Mesenchymal stem cell (in vitro differentiated cells and primary cell): ENCODE results near the gene SPRY1.
A peak's percentile ranks its signal among the peaks of the same experiment; 100 is the strongest.

Source experiments
- DNase-seq: peaks from one replicate; pipeline ENCODE4 v3.0.0-alpha.2; 2013
- H2AFZ ChIP-seq: one replicate; pipeline ENCODE4 v1.6.1; 2013; ENCODE audit warnings: low read depth, mild to moderate bottlenecking, control low read depth, inconsistent platforms, low read length, moderate library complexity
- H2AK5ac ChIP-seq: 2 replicates; pipeline ENCODE4 v1.6.1; 2013; ENCODE audit warnings: low read length, moderate library complexity, mild to moderate bottlenecking, inconsistent platforms; ENCODE audit not compliant: severe bottlenecking
- H2BK120ac ChIP-seq: one replicate; pipeline ENCODE4 v1.6.1; 2013; ENCODE audit warnings: low read depth, mild to moderate bottlenecking, inconsistent platforms, low read length, moderate library complexity
- H2BK12ac ChIP-seq, 2 experiments: one replicate each; pipeline ENCODE4 v1.6.1; 2013; ENCODE audit warnings: inconsistent platforms in 2 of 2, low read length in 2 of 2, mild to moderate bottlenecking in 2 of 2, moderate library complexity in 2 of 2, control low read depth in 1 of 2
- H2BK15ac ChIP-seq: one replicate; pipeline ENCODE4 v1.6.1; 2013; ENCODE audit warnings: mild to moderate bottlenecking, low read depth, inconsistent platforms; ENCODE audit not compliant: poor library complexity, severe bottlenecking
- H2BK5ac ChIP-seq: 2 replicates; pipeline ENCODE4 v1.6.1; 2013; ENCODE audit warnings: low read depth, mild to moderate bottlenecking, low read length, control low read depth, inconsistent platforms; ENCODE audit not compliant: poor library complexity, severe bottlenecking
- H3K14ac ChIP-seq, 2 experiments: one replicate each; pipeline ENCODE4 v1.6.1; 2013; ENCODE audit warnings: inconsistent platforms in 2 of 2, low read length in 2 of 2, control low read depth in 1 of 2, mild to moderate bottlenecking in 1 of 2, moderate library complexity in 1 of 2
- H3K18ac ChIP-seq, 2 experiments: one replicate each; pipeline ENCODE4 v1.6.1; 2013; ENCODE audit warnings: inconsistent platforms in 2 of 2, low read length in 2 of 2, control low read depth in 1 of 2, low read depth in 1 of 2, mild to moderate bottlenecking in 1 of 2
- H3K23ac ChIP-seq, 2 experiments: one replicate each; pipeline ENCODE4 v1.6.1; 2013; ENCODE audit warnings: inconsistent platforms in 2 of 2, low read length in 2 of 2, mild to moderate bottlenecking in 2 of 2, moderate library complexity in 2 of 2, control low read depth in 1 of 2
- H3K27ac ChIP-seq: 2 replicates; pipeline ENCODE4 v1.5.1; 2013; ENCODE audit warnings: mild to moderate bottlenecking, moderate library complexity, low read length, control low read depth, inconsistent platforms; ENCODE audit not compliant: poor library complexity, severe bottlenecking
- H3K27me3 ChIP-seq, 2 experiments: 2 replicates each; pipeline versions ENCODE4 v1.6.1 to v1.7.0; 2013; ENCODE audit warnings: low read length in 2 of 2, mild to moderate bottlenecking in 2 of 2, moderate library complexity in 2 of 2, control low read depth in 1 of 2, inconsistent platforms in 1 of 2; ENCODE audit not compliant: control insufficient read depth in 1 of 2, insufficient read depth in 1 of 2
- H3K36me3 ChIP-seq, 2 experiments: 2 replicates each; pipeline versions ENCODE4 v1.6.1 to v1.7.0; 2013; ENCODE audit warnings: low read length in 2 of 2, control low read depth in 1 of 2, inconsistent platforms in 1 of 2, low read depth in 1 of 2, mild to moderate bottlenecking in 1 of 2; ENCODE audit not compliant: insufficient read depth in 2 of 2, control insufficient read depth in 1 of 2
- H3K4ac ChIP-seq, 2 experiments: one replicate each; pipeline ENCODE4 v1.6.1; 2013; ENCODE audit warnings: inconsistent platforms in 2 of 2, low read length in 2 of 2, mild to moderate bottlenecking in 2 of 2, moderate library complexity in 2 of 2, control low read depth in 1 of 2, low read depth in 1 of 2
- H3K4me1 ChIP-seq: 2 replicates; pipeline ENCODE4 v1.6.1; 2013; ENCODE audit warnings: low read depth, low read length, control low read depth; ENCODE audit not compliant: control insufficient read depth, insufficient read depth
- H3K4me2 ChIP-seq: 2 replicates; pipeline ENCODE4 v1.6.1; 2013; ENCODE audit warnings: low read length, mild to moderate bottlenecking, inconsistent platforms; ENCODE audit not compliant: poor library complexity, severe bottlenecking
- H3K4me3 ChIP-seq, 2 experiments: 2 replicates each; pipeline versions ENCODE4 v1.5.1 to v1.7.0; 2013; ENCODE audit warnings: low read length in 2 of 2, mild to moderate bottlenecking in 2 of 2, control low read depth in 1 of 2, low read depth in 1 of 2; ENCODE audit not compliant: insufficient read depth in 1 of 2
- H3K79me1 ChIP-seq: replicated peaks from 2 replicates; pipeline ENCODE4 v1.6.1; 2013; ENCODE audit warnings: mild to moderate bottlenecking, control low read depth, low read length, inconsistent platforms; ENCODE audit not compliant: poor library complexity, severe bottlenecking
- H3K9ac ChIP-seq: 2 replicates; pipeline ENCODE4 v1.7.0; 2013; ENCODE audit warnings: mild to moderate bottlenecking, low read length, moderate library complexity
- H3K9me3 ChIP-seq: 2 replicates; pipeline ENCODE4 v1.7.0; 2013; ENCODE audit warnings: mild to moderate bottlenecking, low read length; ENCODE audit not compliant: control insufficient read depth
- H4K8ac ChIP-seq: one replicate; pipeline ENCODE4 v1.6.1; 2013; ENCODE audit warnings: inconsistent platforms, mild to moderate bottlenecking, low read length, moderate library complexity
- H4K91ac ChIP-seq: one replicate; pipeline ENCODE4 v1.6.1; 2013; ENCODE audit warnings: mild to moderate bottlenecking, low read length, inconsistent platforms
- WGBS: methylation state at CpG from one replicate; pipeline ENCODE4 v1.1.7; 2013; ENCODE audit warnings: mixed read lengths; 5-methylcytosine and 5-hydroxymethylcytosine counted together

The SPRY1 gene

GRCh38 chr4:123430031-123430430, 33.4 kb downstream of the SPRY1 start:
- H3K36me3 ChIP-seq, result no peaks in the 10 kb centered on the region
- H2AK5ac ChIP-seq, result no peak overlapping the region
- H2AFZ ChIP-seq, result no peak overlapping the region
- WGBS, result 73% methylated on average over 3 of the region's 3 CpGs
- H2BK12ac ChIP-seq, result peak overlapping the region in 1 of 2 experiments; percentile 77
- no peak for DNase-seq
- H3K23ac ChIP-seq, result no peak overlapping the region
- no peak overlapping the region for H2BK120ac ChIP-seq
- no peak overlapping the region for H2BK15ac ChIP-seq
- H3K9ac ChIP-seq, result no peak overlapping the region
- H3K9me3 ChIP-seq, result peaks cover 4% of the 10 kb centered on the region
- no peak overlapping the region for H3K4me3 ChIP-seq
- H3K4me1 ChIP-seq, result no peaks in the 10 kb centered on the region
- no peak overlapping the region for H2BK5ac ChIP-seq
- no peak overlapping the region for H3K27ac ChIP-seq
- no peak overlapping the region for H3K4me2 ChIP-seq
- H3K79me1 ChIP-seq, result no peaks in the 10 kb centered on the region
- H3K27me3 ChIP-seq, result no peaks in the 10 kb centered on the region
- H4K91ac ChIP-seq, result peak overlapping the region; percentile 39
- H4K8ac ChIP-seq, result no peak overlapping the region
- H3K4ac ChIP-seq, result no peak overlapping the region
- no peak overlapping the region for H3K18ac ChIP-seq
- H3K14ac ChIP-seq, result no peak overlapping the region

- no peak overlapping the region for H2BK15ac ChIP-seq
- H3K4ac ChIP-seq, result no peak overlapping the region
- no peak overlapping the region for H3K9ac ChIP-seq
- H4K91ac ChIP-seq, result no peak overlapping the region
- H2BK120ac ChIP-seq, result no peak overlapping the region
- H3K4me3 ChIP-seq, result no peak overlapping the region
- no peak overlapping the region for H3K23ac ChIP-seq
- no peak overlapping the region for H2AFZ ChIP-seq
- WGBS, result 100% methylated on average over 1 of the region's 2 CpGs
- no peak overlapping the region for H4K8ac ChIP-seq
- H3K9me3 ChIP-seq, result peaks cover 4% of the 10 kb centered on the region
- H3K27me3 ChIP-seq, result no peaks in the 10 kb centered on the region
- H2AK5ac ChIP-seq, result no peak overlapping the region
- no peak overlapping the region for H3K14ac ChIP-seq
- no peak overlapping the region for H2BK12ac ChIP-seq
- H3K18ac ChIP-seq, result no peak overlapping the region
- no peak overlapping the region for H2BK5ac ChIP-seq
- no peak overlapping the region for H3K27ac ChIP-seq
- DNase-seq, result no peak
- no peak overlapping the region for H3K4me2 ChIP-seq
- H3K79me1 ChIP-seq, result no peaks in the 10 kb centered on the region
- no peaks in the 10 kb centered on the region for H3K4me1 ChIP-seq
- no peaks in the 10 kb centered on the region for H3K36me3 ChIP-seq
These were observed 33.9 kb downstream of the SPRY1 start for GRCh38 chr4:123430501-123430900.

DNA sequence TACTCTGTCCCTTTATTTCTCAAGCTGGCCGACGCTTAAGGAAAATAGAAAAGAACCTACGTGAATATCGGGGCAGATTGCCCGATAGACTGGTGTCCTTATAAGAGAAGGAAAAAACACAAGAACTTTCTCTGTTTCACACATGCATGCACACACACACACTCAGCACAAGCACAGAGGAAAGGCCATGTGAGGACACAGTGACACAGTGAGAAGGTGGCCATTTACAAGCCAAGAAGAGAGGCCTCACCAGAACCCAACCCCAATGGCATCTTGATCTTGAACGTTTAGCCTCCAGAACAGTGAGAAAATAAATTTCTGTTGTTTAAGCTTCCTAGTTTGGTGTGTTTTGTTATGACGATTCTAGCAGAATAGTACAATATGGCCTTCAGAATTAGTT, 37.0 kb downstream of the SPRY1 start:
- H2AK5ac ChIP-seq, result no peak overlapping the region
- no peak for DNase-seq
- H3K23ac ChIP-seq, result no peak overlapping the region
- no peak overlapping the region for H3K27ac ChIP-seq
- H4K91ac ChIP-seq, result no peak overlapping the region
- no peak overlapping the region for H2BK12ac ChIP-seq
- 93% methylated on average over 5 of the region's 7 CpGs for WGBS
- H2BK5ac ChIP-seq, result no peak overlapping the region
- H2BK120ac ChIP-seq, result no peak overlapping the region
- H3K79me1 ChIP-seq, result no peaks in the 10 kb centered on the region
- no peak overlapping the region for H3K4me2 ChIP-seq
- H2AFZ ChIP-seq, result no peak overlapping the region
- H3K27me3 ChIP-seq, result no peaks in the 10 kb centered on the region
- H3K4me1 ChIP-seq, result no peaks in the 10 kb centered on the region
- H2BK15ac ChIP-seq, result no peak overlapping the region
- no peak overlapping the region for H4K8ac ChIP-seq
- no peak overlapping the region for H3K9ac ChIP-seq
- H3K9me3 ChIP-seq, result no peaks in the 10 kb centered on the region
- H3K18ac ChIP-seq, result no peak overlapping the region
- H3K14ac ChIP-seq, result no peak overlapping the region
- no peak overlapping the region for H3K4ac ChIP-seq
- no peaks in the 10 kb centered on the region for H3K36me3 ChIP-seq
- H3K4me3 ChIP-seq, result no peak overlapping the region

- H3K4me2 ChIP-seq, result no peak overlapping the region
- H2AK5ac ChIP-seq, result no peak overlapping the region
- no peaks in the 10 kb centered on the region for H3K4me1 ChIP-seq
- no peaks in the 10 kb centered on the region for H3K79me1 ChIP-seq
- WGBS, result 86% methylated on average over 9 of the region's 9 CpGs
- H3K4me3 ChIP-seq, result no peak overlapping the region
- H3K4ac ChIP-seq, result no peak overlapping the region
- H3K23ac ChIP-seq, result no peak overlapping the region
- no peak overlapping the region for H2BK5ac ChIP-seq
- H4K8ac ChIP-seq, result peak overlapping the region; percentile 49
- peak overlapping the region; percentile 68 for H4K91ac ChIP-seq
- no peak for DNase-seq
- H3K27me3 ChIP-seq, result no peaks in the 10 kb centered on the region
- H2AFZ ChIP-seq, result no peak overlapping the region
- H2BK15ac ChIP-seq, result peak overlapping the region; percentile 5
- H2BK12ac ChIP-seq, result peak overlapping the region in 1 of 2 experiments; percentile 39
- peak overlapping the region in 1 of 2 experiments; percentile 18 for H3K18ac ChIP-seq
- no peak overlapping the region for H3K14ac ChIP-seq
- H3K9me3 ChIP-seq, result no peaks in the 10 kb centered on the region
- no peak overlapping the region for H2BK120ac ChIP-seq
- H3K27ac ChIP-seq, result no peak overlapping the region
- no peak overlapping the region for H3K9ac ChIP-seq
- no peaks in the 10 kb centered on the region for H3K36me3 ChIP-seq
These were observed 37.4 kb downstream of the SPRY1 start for GRCh38 chr4:123433976-123434375.
